Smooth muscle cell (in vitro differentiated cells): ENCODE data around the gene MPC1L. TPM values are rescaled to one million over a fixed set of nuclear protein-coding genes. Genes with fewer than 3 reads are reported as not detected.

Experiments used
- DNase-seq: peaks from one replicate; lab custom pipeline; 2025; ENCODE audit not compliant: unreplicated experiment; lab: John Stamatoyannopoulos, UW
- H2AFZ ChIP-seq: fragments of 200-600 bp; sonication (generic); 2 replicates; pipeline ENCODE4 v1.6.0; 2016; ENCODE audit warnings: antibody characterized with exemption, low read depth, mild to moderate bottlenecking
- H3F3A ChIP-seq: fragments of 200-600 bp; sonication (generic); 2 replicates; pipeline ENCODE4 v1.6.0; 2017; ENCODE audit warnings: antibody characterized with exemption, low read depth
- H3K27ac ChIP-seq: fragments of 200-600 bp; sonication (generic); 2 replicates; pipeline ENCODE4 v1.5.1; 2016; ENCODE audit warnings: low read depth, mild to moderate bottlenecking
- H3K27me3 ChIP-seq: fragments of 200-600 bp; sonication (generic); 2 replicates; pipeline ENCODE4 v1.6.1; 2016; ENCODE audit warnings: low read depth, mild to moderate bottlenecking
- H3K36me3 ChIP-seq: fragments of 200-600 bp; sonication (generic); 2 replicates; pipeline ENCODE4 v1.5.1; 2016; ENCODE audit warnings: low read depth
- H3K4me1 ChIP-seq: fragments of 200-600 bp; sonication (generic); 2 replicates; pipeline ENCODE4 v1.5.1; 2016; ENCODE audit warnings: low read depth
- H3K4me2 ChIP-seq: fragments of 200-600 bp; sonication (generic); 2 replicates; pipeline ENCODE4 v1.6.0; 2016; ENCODE audit warnings: mild to moderate bottlenecking
- H3K4me3 ChIP-seq: fragments of 200-600 bp; sonication (generic); 2 replicates; pipeline ENCODE4 v1.5.1; 2016; ENCODE audit warnings: mild to moderate bottlenecking
- H3K79me2 ChIP-seq: fragments of 200-600 bp; sonication (generic); 2 replicates; pipeline ENCODE4 v1.6.0; 2016; ENCODE audit warnings: low read depth, mild to moderate bottlenecking
- H3K9ac ChIP-seq: fragments of 200-600 bp; sonication (generic); 2 replicates; pipeline ENCODE4 v1.6.0; 2016; ENCODE audit warnings: low read depth
- H3K9me3 ChIP-seq: fragments of 200-600 bp; sonication (generic); replicated peaks from 2 replicates; pipeline ENCODE4 v1.5.1; 2016; ENCODE audit warnings: low read depth
- H4K20me1 ChIP-seq: fragments of 200-600 bp; sonication (generic); 2 replicates; pipeline ENCODE4 v1.6.0; 2016; ENCODE audit warnings: low read depth
- WGBS: methylation state at CpG from one replicate; pipeline ENCODE4 v1.1.7; 2016; ENCODE audit warnings: low lambda C conversion rate; 5-methylcytosine and 5-hydroxymethylcytosine counted together
- polyA plus RNA-seq: library from polyadenylated mRNA; unstranded; fragments of >200 nt; fragmentation: Nextera tagmentation; extraction: Ambion mirVana; gene quantifications from 2 replicates; pipeline ENCODE4 v1.2.1, GENCODE V29; 2016
- total RNA-seq: library from RNA; depleted of rRNA; stranded (reverse); fragments of >200 nt; gene quantifications from 2 replicates; pipeline ENCODE4 v1.2.3, GENCODE V29; 2014
- TF ChIP-seq, protein P1 (sequence below): fragments of 200-600 bp; sonication (generic); IDR thresholded peaks from 2 replicates; pipeline ENCODE4 v1.5.1; 2017; ENCODE audit warnings: borderline replicate concordance, mild to moderate bottlenecking, antibody characterized with exemption; ENCODE audit not compliant: insufficient read depth, poor library complexity, severe bottlenecking

Gene MPC1L
- total and polyA plus RNA-seq, 2 experiments from 2014 or later = 1.1 TPM; not detected in 1

DNA sequence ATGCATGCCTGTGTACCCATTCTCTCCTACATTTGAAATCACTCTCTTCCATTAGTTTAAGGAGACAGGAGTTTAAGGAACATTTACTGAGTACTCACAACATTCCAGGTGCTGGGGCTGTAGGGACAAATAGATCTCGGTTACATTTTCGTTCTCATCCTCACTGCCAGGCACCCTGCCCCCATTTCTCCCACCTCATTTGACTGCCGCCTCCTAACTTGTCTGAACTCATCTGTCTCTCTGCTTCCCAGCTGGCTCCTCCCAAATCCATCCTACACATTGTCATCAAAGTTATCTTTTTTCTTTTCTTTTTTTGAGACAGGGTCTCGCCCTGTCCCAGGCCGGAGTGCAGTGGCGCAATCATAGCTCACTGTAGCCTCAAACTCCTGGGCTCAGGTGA, 19.8 kb upstream of the MPC1L start:
- no peak overlapping the region for H3K27ac ChIP-seq
- no peak overlapping the region for H2AFZ ChIP-seq
- no peak for DNase-seq
- no peaks in the 10 kb centered on the region for H3K4me1 ChIP-seq
- H3K9me3 ChIP-seq = no peaks in the 10 kb centered on the region
- H3K79me2 ChIP-seq = no peaks in the 10 kb centered on the region
- H3F3A ChIP-seq = no peaks in the 10 kb centered on the region
- H3K27me3 ChIP-seq = no peaks in the 10 kb centered on the region
- WGBS = 91% methylated on average over 6 of the region's 6 CpGs
- no peaks in the 10 kb centered on the region for H3K36me3 ChIP-seq
- no peaks in the 10 kb centered on the region for H4K20me1 ChIP-seq
- no peak overlapping the region for H3K4me2 ChIP-seq
- H3K4me3 ChIP-seq = no peak overlapping the region
- TF ChIP-seq, protein P1, sequence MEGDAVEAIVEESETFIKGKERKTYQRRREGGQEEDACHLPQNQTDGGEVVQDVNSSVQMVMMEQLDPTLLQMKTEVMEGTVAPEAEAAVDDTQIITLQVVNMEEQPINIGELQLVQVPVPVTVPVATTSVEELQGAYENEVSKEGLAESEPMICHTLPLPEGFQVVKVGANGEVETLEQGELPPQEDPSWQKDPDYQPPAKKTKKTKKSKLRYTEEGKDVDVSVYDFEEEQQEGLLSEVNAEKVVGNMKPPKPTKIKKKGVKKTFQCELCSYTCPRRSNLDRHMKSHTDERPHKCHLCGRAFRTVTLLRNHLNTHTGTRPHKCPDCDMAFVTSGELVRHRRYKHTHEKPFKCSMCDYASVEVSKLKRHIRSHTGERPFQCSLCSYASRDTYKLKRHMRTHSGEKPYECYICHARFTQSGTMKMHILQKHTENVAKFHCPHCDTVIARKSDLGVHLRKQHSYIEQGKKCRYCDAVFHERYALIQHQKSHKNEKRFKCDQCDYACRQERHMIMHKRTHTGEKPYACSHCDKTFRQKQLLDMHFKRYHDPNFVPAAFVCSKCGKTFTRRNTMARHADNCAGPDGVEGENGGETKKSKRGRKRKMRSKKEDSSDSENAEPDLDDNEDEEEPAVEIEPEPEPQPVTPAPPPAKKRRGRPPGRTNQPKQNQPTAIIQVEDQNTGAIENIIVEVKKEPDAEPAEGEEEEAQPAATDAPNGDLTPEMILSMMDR = no peak
- no peak overlapping the region for H3K9ac ChIP-seq

DNA sequence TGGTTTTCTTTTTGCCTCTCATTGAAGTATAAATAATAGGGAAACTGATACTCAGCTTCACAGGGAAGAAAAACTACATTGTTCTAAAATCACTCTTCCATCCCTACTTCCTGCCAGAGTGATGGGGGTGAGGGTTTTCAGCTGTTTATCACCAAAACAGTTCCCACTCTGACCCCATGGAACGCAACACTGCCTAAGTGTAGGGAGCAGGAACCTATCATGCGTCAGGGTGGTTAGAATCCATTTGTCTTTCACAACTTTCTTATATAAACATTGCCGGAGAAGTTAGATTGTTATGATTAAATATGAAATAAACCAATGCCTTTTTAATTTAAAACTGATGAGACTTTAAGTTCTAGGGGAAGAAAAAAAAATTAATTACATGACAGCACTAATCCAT, 15.8 kb upstream of the MPC1L start:
- 87% methylated on average over 3 of the region's 3 CpGs for WGBS
- Histone ChIP-seq H3K4me3 (no peak overlapping the region), H3K36me3 (no peaks in the 10 kb centered on the region), H3K79me2 (no peaks in the 10 kb centered on the region), H3K27ac (no peak overlapping the region), H3K9me3 (no peaks in the 10 kb centered on the region), H2AFZ (no peak overlapping the region), H3K27me3 (no peaks in the 10 kb centered on the region), H3F3A (no peaks in the 10 kb centered on the region), H3K4me1 (no peaks in the 10 kb centered on the region), H3K4me2 (no peak overlapping the region), H3K9ac (no peak overlapping the region), H4K20me1 (no peaks in the 10 kb centered on the region)
- DNase-seq = no peak
- TF ChIP-seq, protein P1 = no peak

DNA sequence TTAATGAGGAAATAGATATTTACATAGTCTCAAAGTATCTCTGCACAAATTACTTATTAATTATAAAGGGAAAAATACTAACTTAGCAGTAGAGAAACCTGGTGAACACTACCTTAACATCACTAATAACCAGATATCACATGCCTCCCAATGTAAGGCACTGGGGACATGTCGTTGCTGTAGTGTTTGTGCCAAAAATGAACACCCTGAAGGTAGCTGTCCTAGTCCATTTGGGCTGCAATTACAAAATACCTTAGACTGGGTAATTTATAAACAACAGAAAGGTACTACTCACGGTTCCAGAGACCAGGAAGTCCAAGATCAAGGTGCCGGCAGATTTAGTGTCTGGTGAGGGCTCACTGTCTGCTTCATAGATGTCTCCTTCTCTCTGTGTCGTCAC, 10.7 kb upstream of the MPC1L start:
- Histone ChIP-seq H3K4me1 (no peaks in the 10 kb centered on the region), H2AFZ (no peak overlapping the region), H3K36me3 (no peaks in the 10 kb centered on the region), H3K79me2 (no peaks in the 10 kb centered on the region), H3K9ac (no peak overlapping the region), H3F3A (no peaks in the 10 kb centered on the region), H3K4me3 (no peak overlapping the region), H3K27me3 (no peaks in the 10 kb centered on the region), H3K9me3 (no peaks in the 10 kb centered on the region), H3K4me2 (no peak overlapping the region), H3K27ac (no peak overlapping the region), H4K20me1 (no peaks in the 10 kb centered on the region)
- DNase-seq = no peak
- TF ChIP-seq, protein P1 = no peak
- WGBS = 74% methylated on average over 4 of the region's 4 CpGs

DNA sequence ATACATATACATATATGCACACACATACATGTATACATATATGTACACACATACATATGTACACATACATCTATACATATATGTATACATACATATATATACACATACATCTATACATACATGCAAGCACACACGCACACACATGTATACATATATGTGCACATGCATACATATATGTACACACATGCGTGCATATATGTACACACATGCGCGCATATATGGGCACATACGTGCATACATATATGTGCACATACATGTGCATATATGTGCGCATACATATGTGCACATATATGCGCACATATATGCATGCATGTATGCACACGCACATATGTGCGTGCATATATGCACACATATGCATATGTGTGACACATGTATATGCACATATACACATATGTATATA, 7.3 kb upstream of the MPC1L start:
- Histone ChIP-seq H3K9ac (no peak overlapping the region), H3K27ac (no peak overlapping the region), H3K4me2 (no peak overlapping the region), H3F3A (no peaks in the 10 kb centered on the region), H4K20me1 (no peaks in the 10 kb centered on the region), H3K79me2 (no peaks in the 10 kb centered on the region), H3K4me1 (no peaks in the 10 kb centered on the region), H3K4me3 (no peak overlapping the region), H3K9me3 (no peaks in the 10 kb centered on the region), H3K36me3 (no peaks in the 10 kb centered on the region), H2AFZ (no peak overlapping the region), H3K27me3 (no peaks in the 10 kb centered on the region)
- no peak for DNase-seq
- TF ChIP-seq, protein P1 = no peak
- 76% methylated on average over 9 of the region's 9 CpGs for WGBS
